MM.1S (cell line): ENCODE measurements around the gene HOXC9.

Source experiments
- CTCF ChIP-seq: fragments of 300-600 bp; sonication (generic); IDR thresholded peaks from 2 replicates; pipeline ENCODE4 v1.5.1; 2016; ENCODE audit warnings: antibody characterized with exemption, low read length, mixed read lengths
- EZH2 ChIP-seq: fragments of 300-600 bp; sonication (generic); optimal IDR thresholded peaks from 2 replicates; pipeline ENCODE3; 2017; ENCODE audit warnings: low read depth, mild to moderate bottlenecking, antibody characterized with exemption, low read length, mixed read lengths
- EZH2phosphoT487 ChIP-seq: fragments of 300-600 bp; sonication (generic); IDR thresholded peaks from 2 replicates; pipeline ENCODE4 v1.6.1; 2018; ENCODE audit warnings: antibody characterized with exemption, low read length

GRCh38 chr12:53996240-53997203 is 3.4 kb upstream of the HOXC9 start:
- TF ChIP-seq CTCF (no peak), EZH2phosphoT487 (no peak), EZH2 (no peak)
